ENCODE measurements around the gene SLC35E3.

DNA sequence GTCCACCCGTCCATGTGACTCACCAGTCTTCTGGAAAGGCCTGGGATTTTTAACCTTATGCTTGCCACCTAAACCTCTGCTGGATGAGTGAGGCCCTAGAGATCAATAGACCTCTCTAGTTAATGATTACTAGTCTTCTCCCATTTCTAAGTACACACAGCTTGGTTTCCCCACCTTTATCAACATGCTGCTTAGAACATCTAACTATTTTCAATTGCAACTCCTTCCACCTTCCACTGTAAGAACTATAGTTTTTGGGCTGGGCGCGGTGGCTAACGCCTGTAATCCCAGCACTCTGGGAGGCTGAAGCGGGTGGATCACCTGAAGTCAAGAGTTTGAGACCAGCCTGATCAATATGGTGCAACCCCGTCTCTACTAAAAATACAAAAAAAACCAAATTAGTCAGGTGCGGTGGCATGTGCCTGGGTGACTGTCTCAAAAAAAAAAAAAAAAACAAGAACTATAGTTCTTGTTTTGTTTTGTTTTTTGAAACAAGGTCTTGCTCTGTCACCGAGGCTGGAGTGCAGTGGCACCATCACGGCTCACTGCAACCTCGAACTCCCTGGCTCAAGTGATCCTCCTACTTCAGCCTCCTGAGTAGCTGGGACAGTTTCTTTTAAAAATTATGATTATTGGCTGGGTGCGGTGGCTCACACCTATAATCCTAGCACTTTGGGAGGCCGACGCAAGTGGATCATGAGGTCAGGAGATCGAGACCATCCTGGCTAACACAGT, 43.3 kb downstream of the SLC35E3 start:
- TF ChIP-seq EP300 (IDR thresholded peaks at IDR 0.05; ENCODE audit: borderline replicate concordance in 1 of 2, low read depth in 1 of 2, low read length in 1 of 2) (no peak), POLR2AphosphoS5 (IDR thresholded peaks at IDR 0.05; ENCODE audit: low read depth, low read length) (no peak), EZH2phosphoT487 (IDR thresholded peaks at IDR 0.05; ENCODE audit: borderline replicate concordance, low read depth) (no peak)
- TF ChIP-seq, protein P1, sequence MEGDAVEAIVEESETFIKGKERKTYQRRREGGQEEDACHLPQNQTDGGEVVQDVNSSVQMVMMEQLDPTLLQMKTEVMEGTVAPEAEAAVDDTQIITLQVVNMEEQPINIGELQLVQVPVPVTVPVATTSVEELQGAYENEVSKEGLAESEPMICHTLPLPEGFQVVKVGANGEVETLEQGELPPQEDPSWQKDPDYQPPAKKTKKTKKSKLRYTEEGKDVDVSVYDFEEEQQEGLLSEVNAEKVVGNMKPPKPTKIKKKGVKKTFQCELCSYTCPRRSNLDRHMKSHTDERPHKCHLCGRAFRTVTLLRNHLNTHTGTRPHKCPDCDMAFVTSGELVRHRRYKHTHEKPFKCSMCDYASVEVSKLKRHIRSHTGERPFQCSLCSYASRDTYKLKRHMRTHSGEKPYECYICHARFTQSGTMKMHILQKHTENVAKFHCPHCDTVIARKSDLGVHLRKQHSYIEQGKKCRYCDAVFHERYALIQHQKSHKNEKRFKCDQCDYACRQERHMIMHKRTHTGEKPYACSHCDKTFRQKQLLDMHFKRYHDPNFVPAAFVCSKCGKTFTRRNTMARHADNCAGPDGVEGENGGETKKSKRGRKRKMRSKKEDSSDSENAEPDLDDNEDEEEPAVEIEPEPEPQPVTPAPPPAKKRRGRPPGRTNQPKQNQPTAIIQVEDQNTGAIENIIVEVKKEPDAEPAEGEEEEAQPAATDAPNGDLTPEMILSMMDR (IDR thresholded peaks at IDR 0.05) = no peak
- TF ChIP-seq, protein P2, sequence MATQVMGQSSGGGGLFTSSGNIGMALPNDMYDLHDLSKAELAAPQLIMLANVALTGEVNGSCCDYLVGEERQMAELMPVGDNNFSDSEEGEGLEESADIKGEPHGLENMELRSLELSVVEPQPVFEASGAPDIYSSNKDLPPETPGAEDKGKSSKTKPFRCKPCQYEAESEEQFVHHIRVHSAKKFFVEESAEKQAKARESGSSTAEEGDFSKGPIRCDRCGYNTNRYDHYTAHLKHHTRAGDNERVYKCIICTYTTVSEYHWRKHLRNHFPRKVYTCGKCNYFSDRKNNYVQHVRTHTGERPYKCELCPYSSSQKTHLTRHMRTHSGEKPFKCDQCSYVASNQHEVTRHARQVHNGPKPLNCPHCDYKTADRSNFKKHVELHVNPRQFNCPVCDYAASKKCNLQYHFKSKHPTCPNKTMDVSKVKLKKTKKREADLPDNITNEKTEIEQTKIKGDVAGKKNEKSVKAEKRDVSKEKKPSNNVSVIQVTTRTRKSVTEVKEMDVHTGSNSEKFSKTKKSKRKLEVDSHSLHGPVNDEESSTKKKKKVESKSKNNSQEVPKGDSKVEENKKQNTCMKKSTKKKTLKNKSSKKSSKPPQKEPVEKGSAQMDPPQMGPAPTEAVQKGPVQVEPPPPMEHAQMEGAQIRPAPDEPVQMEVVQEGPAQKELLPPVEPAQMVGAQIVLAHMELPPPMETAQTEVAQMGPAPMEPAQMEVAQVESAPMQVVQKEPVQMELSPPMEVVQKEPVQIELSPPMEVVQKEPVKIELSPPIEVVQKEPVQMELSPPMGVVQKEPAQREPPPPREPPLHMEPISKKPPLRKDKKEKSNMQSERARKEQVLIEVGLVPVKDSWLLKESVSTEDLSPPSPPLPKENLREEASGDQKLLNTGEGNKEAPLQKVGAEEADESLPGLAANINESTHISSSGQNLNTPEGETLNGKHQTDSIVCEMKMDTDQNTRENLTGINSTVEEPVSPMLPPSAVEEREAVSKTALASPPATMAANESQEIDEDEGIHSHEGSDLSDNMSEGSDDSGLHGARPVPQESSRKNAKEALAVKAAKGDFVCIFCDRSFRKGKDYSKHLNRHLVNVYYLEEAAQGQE (IDR thresholded peaks at IDR 0.05; ENCODE audit: low read depth, low read length) = no peak
